Thyroid gland (tissue), 4 donors: Measurements from ENCODE around the gene TSPAN1. TPM values are rescaled to one million over a fixed set of nuclear protein-coding genes. Genes with fewer than 3 reads are reported as not detected.

ENCODE experiments used
- DNase-seq, 2 donors: peaks; one replicate each; pipeline ENCODE4 v3.0.0-alpha.2; 2019
- H3K27ac ChIP-seq, 3 donors: fragments of 200-600 bp; sonication (generic); 1 replicate in 2 of 3; 2 replicates in 1 of 3; pipeline ENCODE4 v1.5.1; 2016 to 2019; ENCODE audit warnings: mild to moderate bottlenecking in 1 of 3, moderate library complexity in 1 of 3
- H3K27me3 ChIP-seq: fragments of 200-600 bp; sonication (generic); one replicate; pipeline ENCODE4 v1.5.1; 2019
- H3K36me3 ChIP-seq, 2 donors: fragments of 200-600 bp; sonication (generic); one replicate each; pipeline ENCODE4 v1.5.1; 2016 to 2019
- H3K4me1 ChIP-seq, 2 donors: fragments of 200-600 bp; sonication (generic); one replicate each; pipeline ENCODE4 v1.5.1; 2017 to 2019
- H3K4me3 ChIP-seq, 3 donors: fragments of 200-600 bp; sonication (generic); replicated peaks in 1 of 3; 1 replicate in 2 of 3; 2 replicates in 1 of 3; pipeline ENCODE4 v1.5.1; 2016; ENCODE audit warnings: mild to moderate bottlenecking in 1 of 3
- H3K9me3 ChIP-seq: fragments of 200-600 bp; sonication (generic); one replicate; pipeline ENCODE4 v1.5.1; 2017
- CTCF ChIP-seq, 6 experiments: fragments of 200-600 bp in 3 of 6; fragments of 450-650 bp in 3 of 6; sonication (generic) in 3 of 6; IDR thresholded peaks; one replicate each; pipeline ENCODE4 v1.5.1; 2016 to 2019; ENCODE audit warnings: antibody characterized with exemption in 6 of 6, mild to moderate bottlenecking in 2 of 6, inconsistent platforms in 1 of 6, moderate library complexity in 1 of 6
- POLR2A ChIP-seq, 2 donors: fragments of 450-650 bp; IDR thresholded peaks; one replicate each; pipeline ENCODE4 v1.6.1; 2017; ENCODE audit warnings: antibody characterized with exemption in 2 of 2, mild to moderate bottlenecking in 2 of 2, moderate library complexity in 1 of 2
- WGBS, 2 donors: methylation state at CpG; one replicate each; pipeline ENCODE4 v1.1.5; 2017; 5-methylcytosine and 5-hydroxymethylcytosine counted together
- intact Hi-C: fragments of 100-400 bp; cut with DNase I; formaldehyde crosslinking; loops from one replicate; pipeline ENCODE4 v1.15.1; 2023
- total RNA-seq, 4 donors: library from RNA; depleted of rRNA; stranded (reverse); fragments of >200 nt; gene quantifications; one replicate each; pipeline ENCODE4 v1.2.3, GENCODE V29; 2016

TSPAN1 gene
- total RNA-seq, 4 donors from 2014 or later = 61.2 to 154 (median 105) TPM

GRCh38 chr1:46190539-46190938 lies 15.7 kb downstream of the TSPAN1 start:
- H3K27me3 ChIP-seq = no peaks in the 10 kb centered on the region
- H3K4me3 ChIP-seq = no peak overlapping the region
- H3K27ac ChIP-seq = peak overlapping the region; percentile 91 to 98 (median 96)
- no peaks in the 10 kb centered on the region for H3K9me3 ChIP-seq
- WGBS, 2 donors = 25 to 39% methylated on average over 2 to 3 of the region's 3 CpGs
- peaks cover 7 to 14% of the 10 kb centered on the region in 2 donors for H3K36me3 ChIP-seq
- TF ChIP-seq CTCF (IDR thresholded peaks at IDR 0.05) (no peak), POLR2A (IDR thresholded peaks at IDR 0.05) (peak in 1 of 2 donors; percentile 26)
- peak; percentile 93 for DNase-seq
- intact Hi-C loops = no loop called here
- H3K4me1 ChIP-seq = peaks cover 69 to 93% of the 10 kb centered on the region in 2 donors

- Histone ChIP-seq H3K4me3 (no peak overlapping the region), H3K27me3 (no peaks in the 10 kb centered on the region), H3K36me3 (peaks cover 7 to 14% of the 10 kb centered on the region in 2 donors), H3K9me3 (no peaks in the 10 kb centered on the region), H3K27ac (peak overlapping the region; percentile 72 to 96 (median 91)), H3K4me1 (peaks cover 63 to 87% of the 10 kb centered on the region in 2 donors)
- 81 to 96% methylated on average over 4 to 9 of the region's 9 CpGs for WGBS, 2 donors
- TF ChIP-seq POLR2A (IDR thresholded peaks at IDR 0.05) = no peak
- no peak for TF ChIP-seq CTCF (IDR thresholded peaks at IDR 0.05)
- intact Hi-C loops = no loop called here
- DNase-seq = peak; percentile 40 to 42
Observed at GRCh38 chr1:46191033-46191701, 16.3 kb downstream of the TSPAN1 start.

GRCh38 chr1:46192171-46192570 lies 17.3 kb downstream of the TSPAN1 start:
- Histone ChIP-seq H3K9me3 (no peaks in the 10 kb centered on the region), H3K4me3 (no peak overlapping the region), H3K4me1 (peaks cover 58 to 85% of the 10 kb centered on the region in 2 donors), H3K27me3 (no peaks in the 10 kb centered on the region), H3K27ac (peak overlapping the region in 2 of 3 donors; percentile 17 to 91), H3K36me3 (peaks cover 7 to 14% of the 10 kb centered on the region in 2 donors)
- intact Hi-C loops = no loop called here
- no peak for TF ChIP-seq POLR2A (IDR thresholded peaks at IDR 0.05)
- no peak for TF ChIP-seq CTCF (IDR thresholded peaks at IDR 0.05)
- DNase-seq = no peak
- WGBS, 2 donors = 95% methylated on average over 6 to 10 of the region's 10 CpGs

- H3K27ac ChIP-seq = peak overlapping the region in 1 of 3 donors; percentile 91
- 94 to 98% methylated on average over 5 to 7 of the region's 7 CpGs for WGBS, 2 donors
- no peaks in the 10 kb centered on the region for H3K27me3 ChIP-seq
- TF ChIP-seq CTCF (IDR thresholded peaks at IDR 0.05) (no peak), POLR2A (IDR thresholded peaks at IDR 0.05) (no peak)
- DNase-seq = no peak
- H3K4me3 ChIP-seq = no peak overlapping the region
- H3K4me1 ChIP-seq = peaks cover 56 to 81% of the 10 kb centered on the region in 2 donors
- no peaks in the 10 kb centered on the region for H3K9me3 ChIP-seq
- intact Hi-C loops = no loop called here
- peaks cover 7 to 14% of the 10 kb centered on the region in 2 donors for H3K36me3 ChIP-seq
Observed at GRCh38 chr1:46193285-46193684, 18.4 kb downstream of the TSPAN1 start.

- WGBS, 2 donors = 81 to 94% methylated on average over 8 to 9 of the region's 9 CpGs
- Histone ChIP-seq H3K27me3 (no peaks in the 10 kb centered on the region), H3K9me3 (no peaks in the 10 kb centered on the region), H3K4me3 (no peak overlapping the region), H3K27ac (peak overlapping the region; percentile 11 to 91 (median 11)), H3K4me1 (peaks cover 54 to 79% of the 10 kb centered on the region in 2 donors), H3K36me3 (peaks cover 7 to 14% of the 10 kb centered on the region in 2 donors)
- intact Hi-C loops = no loop called here
- DNase-seq = peak in 1 of 2 donors; percentile 48
- TF ChIP-seq POLR2A (IDR thresholded peaks at IDR 0.05) = no peak
- TF ChIP-seq CTCF (IDR thresholded peaks at IDR 0.05) = no peak
Observed at GRCh38 chr1:46193984-46194570, 19.2 kb downstream of the TSPAN1 start.
